NCI-H69 (cell line): Measurements from ENCODE around the gene SLC4A1.

Source experiments
- DNase-seq: peaks from one replicate; lab custom pipeline; 2025; lab: John Stamatoyannopoulos, UW

The SLC4A1 gene

DNA sequence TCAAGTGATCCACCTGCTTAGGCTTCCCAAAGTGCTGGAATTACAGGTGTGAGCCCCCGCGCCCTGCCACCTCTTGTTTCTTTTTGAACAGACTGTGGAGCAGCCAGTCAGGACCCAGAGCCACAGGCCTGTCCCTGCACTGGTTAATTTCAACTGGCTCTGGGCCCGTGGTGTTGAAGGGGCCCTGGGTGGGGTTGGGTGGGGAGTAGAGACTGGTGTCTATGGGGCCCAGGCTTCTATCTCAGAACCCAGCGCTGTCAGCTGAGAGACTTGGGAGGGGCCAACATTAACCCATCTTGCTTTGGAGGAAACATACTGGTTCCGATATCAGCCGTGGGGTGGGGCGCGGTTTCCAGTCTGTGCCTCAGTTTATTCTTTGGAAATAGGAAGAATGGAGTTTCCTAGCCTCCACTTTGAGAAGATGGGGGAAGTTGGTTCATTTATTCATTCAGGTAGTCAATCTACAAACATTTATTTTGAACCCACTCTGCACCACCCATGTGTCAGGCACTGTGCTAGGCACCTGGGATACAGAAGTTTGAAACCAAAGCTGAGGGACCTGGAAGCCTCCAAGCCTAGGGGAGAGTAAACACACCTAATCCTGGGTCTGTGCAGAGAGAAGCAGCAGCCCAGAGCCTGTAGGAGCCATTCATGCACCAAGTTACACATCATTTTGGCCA lies 15.5 kb upstream of the SLC4A1 start:
- no peak for DNase-seq

DNA sequence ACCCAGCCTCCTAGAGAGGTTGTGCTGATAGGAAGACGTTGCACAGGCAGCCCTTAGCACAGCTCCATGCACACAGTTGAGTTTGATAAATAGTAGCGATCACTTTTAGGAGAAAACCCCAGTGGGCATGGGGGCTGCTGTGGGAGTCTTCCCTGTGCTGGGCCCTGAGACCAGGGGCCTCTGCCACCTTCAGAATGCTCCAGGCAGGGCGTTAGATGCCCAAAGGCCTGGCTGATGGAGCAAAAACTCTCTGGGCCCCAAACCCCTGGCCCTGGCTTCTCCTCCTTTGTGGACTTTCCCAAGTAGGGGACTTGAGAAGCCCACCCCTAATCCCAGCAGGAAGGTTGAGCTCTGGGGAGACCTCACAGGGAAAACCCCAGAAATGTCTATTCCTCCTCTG lies 14.3 kb upstream of the SLC4A1 start:
- DNase-seq = no peak

DNA sequence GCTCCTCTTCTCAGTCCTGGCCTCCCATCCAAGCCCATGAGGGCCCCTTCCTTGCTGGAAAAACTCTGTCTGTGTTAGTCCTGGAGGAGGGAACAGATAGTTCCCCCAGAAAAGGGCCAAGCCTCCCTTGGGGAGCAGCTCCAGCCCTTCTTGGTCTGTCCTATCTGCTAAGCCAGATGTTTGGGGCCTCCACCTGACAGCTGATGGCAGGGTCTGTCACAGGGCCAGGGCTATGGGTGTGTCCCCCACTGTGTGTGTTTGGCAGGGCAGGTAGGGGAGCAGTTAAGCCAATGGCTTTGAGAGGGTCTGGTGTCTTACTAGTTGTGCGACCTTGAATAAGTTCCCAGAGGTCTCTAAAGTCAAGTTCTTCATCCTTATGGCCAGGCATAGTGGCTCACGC lies 13.6 kb upstream of the SLC4A1 start:
- DNase-seq = no peak

DNA sequence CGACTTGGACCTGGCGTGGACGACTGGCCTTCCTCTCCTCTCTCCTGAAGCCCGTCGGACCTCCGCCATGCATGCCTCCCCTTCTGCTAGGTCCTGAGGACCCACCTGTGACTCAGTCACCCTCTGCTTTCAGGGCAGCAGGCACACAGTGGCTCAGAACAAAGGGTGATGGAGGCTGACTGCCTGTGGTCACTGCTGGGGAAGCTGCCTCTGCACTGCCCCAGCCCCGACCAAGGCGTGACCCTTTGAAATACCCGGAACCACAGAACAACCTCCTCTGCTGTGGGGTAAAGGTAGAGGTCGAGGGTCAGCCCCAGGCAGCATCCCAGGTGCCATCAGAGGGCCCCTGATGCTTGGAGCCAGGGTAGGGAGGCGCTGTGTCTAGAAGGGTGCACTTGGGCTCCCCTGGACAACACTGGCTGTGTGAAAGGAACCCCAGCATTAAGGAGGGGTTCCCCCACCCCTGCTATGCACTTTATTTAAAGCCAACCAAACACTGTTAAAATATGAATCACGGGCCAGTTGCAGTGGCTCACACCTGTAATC lies 12.5 kb upstream of the SLC4A1 start:
- DNase-seq = no peak

DNA sequence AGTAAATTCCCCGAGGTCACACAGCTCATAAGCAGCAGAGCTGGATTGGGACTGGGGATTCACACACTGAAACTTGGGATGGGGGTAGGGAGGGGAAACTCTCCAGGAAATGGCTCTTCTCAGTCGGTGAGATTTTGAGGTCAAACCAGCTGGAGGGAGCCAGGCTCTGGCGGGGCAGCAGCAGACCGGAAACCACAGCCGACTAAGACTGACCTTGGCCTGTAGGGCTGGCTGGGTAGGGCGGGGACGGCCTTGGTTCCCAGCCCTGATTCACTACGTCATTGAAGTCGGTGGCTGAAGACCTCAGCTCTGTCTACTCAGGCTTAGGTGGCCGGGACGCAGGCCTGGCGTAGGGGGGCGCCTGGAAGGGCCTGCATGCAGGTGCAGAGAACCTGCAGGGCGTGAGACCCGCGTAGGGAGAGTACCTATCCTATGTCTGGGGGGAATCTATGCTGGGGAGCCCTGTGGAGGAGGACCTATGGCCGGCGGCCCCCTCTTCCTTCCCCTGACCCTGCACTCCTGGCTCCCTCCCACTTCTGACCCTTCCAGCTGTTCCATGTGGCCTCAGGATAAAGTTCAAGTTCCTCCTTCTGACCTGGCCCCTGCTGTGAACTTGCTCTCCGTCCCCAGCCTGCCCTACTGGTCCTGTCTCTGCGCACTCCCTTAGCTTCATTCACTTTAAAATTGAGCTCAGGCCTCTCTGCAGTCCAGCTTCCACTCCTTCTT lies 11.9 kb upstream of the SLC4A1 start:
- no peak for DNase-seq

DNA sequence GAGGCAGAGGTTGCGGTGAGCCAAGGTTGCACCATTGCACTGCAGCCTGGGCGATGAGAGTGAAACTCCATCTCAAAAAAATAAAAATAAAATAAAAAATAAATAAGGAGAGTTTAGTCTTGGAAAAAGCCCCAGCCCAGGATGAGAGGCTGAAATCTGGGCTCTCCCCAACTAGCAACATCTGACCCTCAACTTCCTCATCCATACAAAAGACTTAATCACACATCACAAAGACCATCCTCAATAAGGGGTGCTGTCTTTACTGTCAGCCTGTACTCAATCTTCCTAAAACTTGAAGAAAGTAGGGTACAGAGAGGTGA lies 11.4 kb upstream of the SLC4A1 start:
- no peak for DNase-seq

DNA sequence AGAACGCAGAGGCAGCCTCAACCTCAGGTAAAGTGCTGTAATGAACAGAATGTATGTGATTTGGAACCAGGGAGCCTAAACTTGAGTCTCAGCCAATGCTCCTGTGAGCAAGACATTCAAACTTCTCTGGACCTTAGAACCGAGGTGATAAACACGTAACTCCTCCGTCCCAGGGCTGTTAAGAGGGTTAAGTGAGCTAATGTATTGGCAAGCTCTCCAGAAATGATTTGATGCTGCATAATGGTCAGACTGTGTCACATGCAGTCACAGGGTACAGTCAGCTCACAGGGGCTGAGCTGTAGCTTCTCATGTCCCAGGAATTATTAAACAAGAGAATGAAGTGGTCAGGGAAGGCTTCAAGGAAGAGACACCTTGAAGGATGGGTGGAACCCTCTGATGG lies 10.0 kb upstream of the SLC4A1 start:
- no peak for DNase-seq

DNA sequence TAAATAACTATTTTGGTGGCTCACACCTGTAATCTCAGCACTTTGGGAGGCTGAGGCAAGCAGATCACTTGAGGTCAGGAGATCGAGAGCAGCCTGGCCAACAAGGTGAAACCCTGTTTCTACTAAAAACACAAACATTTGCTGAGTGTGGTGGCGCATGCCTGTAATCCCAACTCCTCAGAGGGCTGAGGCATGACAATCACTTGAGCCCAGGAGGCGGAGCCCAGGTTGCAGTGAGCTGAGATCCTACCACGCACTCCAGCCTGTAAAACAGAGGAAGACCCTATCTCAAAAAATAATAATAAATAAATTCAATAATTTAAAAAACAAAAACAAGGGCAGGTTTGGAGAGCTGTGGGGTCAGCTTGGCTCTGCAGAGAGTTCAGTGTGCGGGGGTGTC lies 5.7 kb upstream of the SLC4A1 start:
- DNase-seq = no peak

DNA sequence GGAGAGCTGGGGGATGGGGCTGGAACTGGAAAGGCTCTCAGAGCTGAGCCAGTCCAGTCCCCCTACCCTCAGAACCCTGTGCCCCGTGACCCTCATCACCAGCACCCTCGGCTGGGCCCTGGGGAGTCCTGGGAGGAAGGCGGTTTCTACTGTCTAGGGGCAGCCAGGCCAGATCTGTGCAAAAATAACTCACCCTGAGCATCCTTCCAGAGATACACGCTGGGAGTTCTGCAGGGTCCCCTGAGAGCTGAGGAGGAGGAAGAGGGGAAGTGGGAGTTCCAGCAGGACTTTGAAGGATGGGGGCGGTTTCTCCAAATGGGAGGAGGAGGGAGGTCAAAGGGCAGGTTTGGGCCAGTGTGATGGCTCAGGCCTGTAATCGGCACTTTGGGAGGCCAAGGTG lies 5.0 kb upstream of the SLC4A1 start:
- DNase-seq = no peak

DNA sequence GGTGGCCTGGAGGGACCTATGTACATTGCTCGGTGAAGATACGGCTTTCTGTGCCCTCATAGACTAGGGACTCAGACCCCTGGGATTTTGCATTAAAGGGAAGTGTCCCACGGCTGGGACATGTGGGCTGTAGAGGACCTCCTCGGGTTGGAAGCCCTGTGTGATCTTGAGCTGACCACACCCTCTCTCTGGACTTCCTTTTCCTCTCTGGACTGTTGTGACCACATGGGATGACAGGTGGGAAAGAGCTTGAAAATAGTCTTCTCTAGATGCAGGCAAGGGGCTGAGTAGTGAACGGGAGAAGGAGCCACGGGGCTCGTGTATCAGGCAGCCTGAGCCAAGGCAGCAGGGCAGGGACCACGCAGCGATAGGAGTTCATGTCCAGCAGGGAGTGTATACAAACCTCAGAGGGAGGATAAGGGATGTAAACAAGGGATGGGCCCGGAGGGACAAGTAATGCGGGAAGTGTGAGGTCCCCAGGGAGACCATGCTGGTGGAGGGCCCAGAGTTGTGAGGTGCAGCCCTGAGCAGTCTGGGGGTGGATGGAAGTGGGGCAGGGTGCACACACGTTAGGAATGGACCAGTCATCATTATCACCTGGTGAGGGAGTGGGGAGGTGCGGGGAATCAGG lies 4.5 kb upstream of the SLC4A1 start:
- DNase-seq = peak; percentile 67

DNA sequence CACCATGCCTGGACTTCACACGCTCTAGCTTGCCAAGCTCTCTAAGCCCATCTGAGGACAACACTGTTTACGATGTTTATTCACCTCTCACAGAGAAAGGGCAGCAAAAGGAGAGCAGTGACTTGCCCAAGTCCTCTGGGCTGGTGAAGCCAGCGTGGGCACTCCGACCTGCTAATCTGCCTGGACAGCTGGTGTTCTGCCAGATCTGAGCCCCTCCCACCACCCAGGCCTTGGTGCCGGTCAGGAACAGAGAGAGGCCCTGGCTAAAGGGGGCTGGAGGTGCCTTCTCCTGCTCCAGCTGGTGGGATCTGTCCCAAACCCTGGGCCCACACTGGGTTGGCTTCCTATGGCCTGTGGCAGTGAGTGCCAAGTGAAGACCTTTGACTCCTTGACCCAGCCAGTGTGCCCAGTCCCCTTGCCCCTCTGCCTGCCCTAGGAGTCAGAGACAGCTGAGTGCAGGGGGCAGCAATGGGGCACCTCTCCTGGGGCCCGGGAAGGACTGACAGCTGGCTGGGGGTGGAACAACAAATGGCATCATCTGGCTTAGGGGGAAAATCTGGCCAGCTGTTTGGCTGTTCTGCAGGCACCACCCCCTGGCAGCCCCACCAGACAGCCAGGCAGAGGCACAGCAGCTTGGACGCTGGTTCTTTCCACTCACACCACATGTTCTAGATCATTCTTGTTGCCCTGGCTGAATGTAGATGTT lies 1.8 kb upstream of the SLC4A1 start:
- peak; percentile 69 for DNase-seq

DNA sequence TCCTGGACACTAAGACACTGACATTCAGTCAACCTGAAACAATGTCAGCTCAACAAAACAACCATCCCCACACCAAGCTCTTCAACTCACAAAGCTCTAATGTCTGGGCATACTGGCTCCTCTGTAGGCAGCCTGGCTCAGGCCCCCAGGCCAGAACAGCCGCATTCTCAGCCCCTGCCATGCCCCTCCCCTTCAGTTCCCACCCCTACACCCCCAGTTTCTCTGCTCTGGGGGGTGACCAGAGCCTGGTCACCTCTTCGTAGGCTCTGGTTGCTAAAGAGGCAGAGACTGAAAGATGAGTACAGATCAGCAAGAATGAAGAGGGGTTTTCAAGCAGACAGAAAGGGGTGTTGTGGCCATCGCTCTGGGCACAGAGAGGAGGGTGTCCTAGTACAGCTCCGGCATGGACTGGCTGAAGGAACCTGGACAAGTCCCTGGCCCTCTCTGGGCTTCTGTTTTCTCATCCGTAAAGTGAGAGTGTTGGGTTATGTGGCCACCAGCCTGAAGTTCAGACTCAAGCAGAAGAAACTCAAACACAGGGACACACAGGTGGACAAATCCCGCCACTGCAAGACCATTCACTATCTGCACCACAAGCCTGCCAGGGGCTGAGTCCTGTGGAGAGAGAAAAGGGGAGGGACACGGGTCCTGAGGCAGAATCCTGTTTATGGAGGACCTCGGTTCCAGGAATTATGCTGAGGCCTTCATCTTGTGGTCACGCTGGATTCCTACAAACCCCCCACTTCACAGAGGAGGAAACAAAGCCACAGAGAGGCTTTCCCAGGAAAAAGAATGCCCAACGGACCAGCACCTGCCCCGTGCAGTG lies 987 bp upstream of the SLC4A1 start:
- DNase-seq = no peak

DNA sequence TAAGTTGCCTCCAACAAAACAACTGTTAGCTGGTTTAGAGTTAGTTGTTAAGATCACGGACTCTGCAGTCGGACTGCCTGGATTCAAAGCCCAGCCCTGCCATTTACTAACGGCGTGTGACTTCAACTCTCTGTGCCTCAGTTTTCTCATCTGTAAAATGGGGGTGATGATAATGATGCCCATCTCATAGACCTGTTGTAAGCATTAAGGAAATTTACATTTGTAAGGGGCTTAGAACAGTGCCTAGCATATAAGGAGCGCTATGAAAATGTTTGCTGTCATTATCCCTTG lies 825 bp downstream of the SLC4A1 start:
- no peak for DNase-seq

DNA sequence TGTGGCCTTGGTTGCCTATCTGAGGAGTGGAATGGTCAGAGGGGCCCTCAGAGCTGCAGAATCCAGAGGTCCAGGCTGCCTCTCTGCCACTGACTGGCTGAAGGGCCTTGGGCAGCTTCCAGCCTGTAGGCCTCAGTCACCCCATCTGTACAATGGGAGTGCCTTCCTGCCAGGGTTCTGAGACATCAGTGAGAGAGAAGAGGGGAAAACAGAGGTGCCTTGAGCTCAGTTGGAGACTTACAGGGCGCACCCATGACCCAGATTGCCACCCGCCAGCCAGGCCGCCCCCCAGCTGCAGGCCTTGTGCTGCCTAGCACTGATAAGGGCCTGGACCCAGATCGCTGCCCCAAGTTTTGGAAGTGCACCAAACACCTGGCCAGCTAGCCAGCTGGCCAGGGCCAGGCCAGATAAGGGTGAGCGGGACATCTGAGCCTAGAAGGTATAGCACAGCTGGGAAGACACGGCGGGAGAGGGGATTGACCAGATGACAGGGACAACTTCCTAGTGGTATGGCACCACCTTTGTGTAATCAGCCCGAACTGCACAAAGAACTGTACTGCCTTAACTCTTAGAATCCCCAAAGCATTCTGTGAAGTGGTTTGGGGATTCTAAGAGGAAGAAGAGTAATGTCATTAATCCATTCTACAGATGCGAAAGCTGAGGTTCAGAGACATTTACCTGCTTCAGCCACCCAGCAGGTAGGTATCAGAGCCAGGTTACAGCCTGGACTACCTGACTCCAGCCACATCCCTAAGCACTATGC lies 1.4 kb downstream of the SLC4A1 start:
- DNase-seq = no peak

DNA sequence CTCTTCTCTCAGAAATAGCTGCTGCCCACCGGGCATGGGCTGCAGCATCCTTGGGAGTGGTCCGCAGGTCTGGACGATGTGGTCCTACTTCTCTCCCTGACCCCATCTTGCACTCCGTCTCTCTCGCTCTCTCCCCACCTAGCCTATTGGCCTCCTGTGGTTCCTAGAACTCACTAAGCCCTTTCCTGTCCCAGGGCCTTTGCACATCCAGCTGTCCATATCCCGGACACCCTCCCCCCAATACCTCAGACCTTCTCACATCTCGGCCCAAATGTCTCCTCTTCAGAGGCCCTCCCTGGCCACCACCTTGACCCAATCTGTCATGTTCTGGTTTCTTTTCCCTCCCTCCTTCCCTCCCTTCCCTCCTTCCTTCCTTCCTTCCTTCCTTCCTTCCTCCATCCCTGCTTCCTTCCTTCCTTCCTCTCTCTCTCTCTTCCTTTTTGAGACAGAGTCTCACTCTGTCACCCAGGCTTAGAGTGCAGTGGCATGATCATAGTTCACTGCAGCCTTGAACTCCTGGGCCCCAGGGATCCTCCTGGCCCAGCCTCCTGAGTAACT lies 4.5 kb downstream of the SLC4A1 start:
- DNase-seq = no peak

DNA sequence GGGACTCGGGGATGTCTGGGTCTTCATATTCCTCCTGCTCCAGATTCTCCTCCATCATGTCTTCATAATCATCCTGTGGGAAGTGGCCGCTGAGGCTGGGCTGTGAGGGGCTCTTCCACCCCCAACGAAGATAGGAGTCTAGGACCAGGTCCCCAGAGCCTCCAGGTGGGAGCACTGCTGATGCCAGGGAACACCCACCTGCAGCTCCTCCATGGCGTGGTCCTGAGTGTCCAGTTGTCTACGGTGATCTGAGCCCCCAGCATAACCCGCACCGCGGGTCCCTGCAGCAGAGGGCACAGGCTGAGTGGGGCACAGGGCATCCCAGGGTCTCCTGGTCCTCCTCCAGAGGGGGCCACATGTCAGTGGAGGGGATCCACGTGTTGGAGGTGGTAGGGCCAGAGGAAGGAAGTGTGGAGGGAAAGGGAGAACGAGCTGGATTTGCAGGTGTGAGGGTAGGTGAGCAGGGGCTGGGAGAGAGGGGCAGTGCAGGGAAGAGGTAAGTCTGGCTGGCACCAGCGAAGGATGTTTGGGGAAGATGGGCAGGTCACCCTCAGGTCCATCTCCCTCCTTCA lies 5.2 kb downstream of the SLC4A1 start:
- DNase-seq = no peak

DNA sequence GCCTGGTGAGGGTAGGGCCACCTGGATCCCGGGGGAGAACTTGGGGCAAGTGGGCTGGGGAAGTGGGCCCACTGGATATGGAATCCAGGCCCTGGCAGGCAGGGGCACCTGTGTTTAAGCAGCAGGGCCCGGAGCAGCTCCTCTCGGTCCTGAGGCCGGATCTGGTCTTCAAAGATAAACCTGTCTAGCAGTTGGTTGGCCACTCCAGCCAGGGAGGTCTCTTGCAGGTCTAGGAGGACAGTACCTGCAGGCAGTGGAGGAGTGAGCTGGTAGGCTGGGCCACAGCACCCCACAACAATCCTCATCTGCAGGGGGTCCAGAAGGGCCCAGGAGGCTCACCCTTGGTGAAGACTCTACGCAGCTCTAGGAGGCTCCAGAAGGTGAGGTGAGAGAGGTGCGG lies 7.6 kb downstream of the SLC4A1 start:
- no peak for DNase-seq

DNA sequence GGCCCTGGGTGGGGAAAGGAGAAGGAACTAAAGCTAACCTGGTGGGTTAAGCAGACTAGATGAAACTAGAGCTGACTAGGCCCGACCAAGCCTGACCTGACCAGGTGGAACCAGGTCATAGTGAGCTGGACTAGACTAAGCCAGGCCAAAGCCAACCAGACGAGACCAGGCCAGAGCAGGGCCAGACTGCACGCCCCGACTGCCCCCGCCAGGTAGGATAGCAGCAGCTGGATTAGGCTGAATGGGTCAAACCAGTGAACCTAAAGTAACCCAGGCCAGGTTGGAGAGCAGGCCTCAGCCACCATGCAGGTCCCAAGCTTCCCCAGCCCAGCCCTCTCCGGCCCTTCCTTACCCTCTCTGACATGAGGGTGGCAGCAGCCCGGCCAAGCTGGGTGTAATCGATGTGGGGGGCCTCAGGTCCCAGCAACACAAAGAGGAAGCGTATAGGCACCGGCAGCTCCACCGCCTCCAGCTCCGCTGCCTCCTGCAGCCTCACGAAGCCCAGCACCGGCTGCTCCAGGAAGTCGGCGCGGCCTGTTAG lies 9.1 kb downstream of the SLC4A1 start:
- DNase-seq = no peak

DNA sequence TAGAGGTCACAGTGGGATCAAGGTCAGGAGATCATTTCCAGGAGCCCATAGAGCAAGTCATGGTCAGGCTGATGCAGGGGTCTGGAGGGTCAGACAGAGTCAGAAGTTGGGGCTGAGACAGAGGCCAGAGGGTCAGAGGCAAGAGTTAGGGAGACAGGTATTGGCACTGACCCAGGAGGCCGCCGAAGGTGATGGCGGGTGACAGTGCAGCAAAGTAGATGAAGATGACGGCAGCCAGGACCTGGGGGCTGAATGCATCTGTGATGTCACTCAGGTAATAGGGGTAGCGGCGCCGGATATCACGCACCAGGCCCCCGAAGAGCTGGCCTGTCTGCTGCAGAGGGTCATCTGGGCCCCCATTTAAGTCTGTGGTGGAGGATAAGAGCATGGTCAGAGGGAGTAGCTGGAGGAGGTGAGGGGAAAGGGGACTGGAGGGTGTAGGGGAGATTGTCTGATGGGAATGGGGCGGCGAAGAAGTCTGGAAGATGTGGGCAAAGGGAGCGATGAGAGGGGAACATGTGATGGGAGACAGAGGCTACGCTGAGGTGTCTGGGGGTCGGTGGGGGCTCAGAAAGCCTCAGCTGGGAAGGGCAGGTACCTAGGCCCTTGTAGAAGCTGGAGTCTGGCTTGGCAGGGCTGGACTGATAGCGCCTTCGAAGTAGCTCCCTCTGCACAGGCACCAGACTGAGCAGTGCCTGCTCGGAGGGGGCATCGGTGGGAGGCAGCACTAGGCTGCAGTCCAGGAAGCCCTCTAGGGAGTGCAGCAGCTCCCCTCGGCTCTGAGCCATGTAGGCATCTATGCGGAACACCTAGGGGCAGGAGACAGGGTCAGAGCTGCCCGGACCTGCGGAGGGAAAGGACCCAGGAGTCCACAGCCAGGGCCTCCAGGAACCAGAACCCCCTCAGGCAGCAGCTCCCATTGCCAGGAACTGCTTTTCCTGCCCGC lies 9.8 kb downstream of the SLC4A1 start:
- no peak for DNase-seq
